HUES64 (cell line): Measurements from ENCODE around the gene NTRK3.

ENCODE experiments used
- H3K27ac ChIP-seq: 2 replicates; pipeline ENCODE4 v1.7.0; 2013; ENCODE audit warnings: low read depth, low read length, inconsistent platforms
- H3K27me3 ChIP-seq: 2 replicates; pipeline ENCODE4 v1.6.1; 2013; ENCODE audit warnings: mild to moderate bottlenecking, low read length; ENCODE audit not compliant: insufficient read depth
- H3K36me3 ChIP-seq: 2 replicates; pipeline ENCODE4 v1.6.1; 2013; ENCODE audit warnings: mild to moderate bottlenecking, low read length; ENCODE audit not compliant: insufficient read depth
- H3K4me1 ChIP-seq: 2 replicates; pipeline ENCODE4 v1.6.1; 2013; ENCODE audit warnings: mild to moderate bottlenecking, low read length, moderate library complexity; ENCODE audit not compliant: insufficient read depth
- H3K4me3 ChIP-seq: 2 replicates; pipeline ENCODE4 v1.5.1; 2013; ENCODE audit warnings: mild to moderate bottlenecking, low read length, moderate library complexity
- H3K9ac ChIP-seq: 2 replicates; pipeline ENCODE4 v1.6.1; 2013; ENCODE audit warnings: mild to moderate bottlenecking, low read depth, low read length
- H3K9me3 ChIP-seq: 2 replicates; pipeline ENCODE4 v1.6.1; 2013; ENCODE audit warnings: low read depth, low read length; ENCODE audit not compliant: insufficient read depth
- whole genome bisulfite sequencing: fragments of 150-250, 120-280 bp; methylation state at CpG from one replicate; pipeline ENCODE4 v1.1.7; 2013; ENCODE audit warnings: missing lambda C conversion rate; 5-methylcytosine and 5-hydroxymethylcytosine counted together

The NTRK3 gene

DNA sequence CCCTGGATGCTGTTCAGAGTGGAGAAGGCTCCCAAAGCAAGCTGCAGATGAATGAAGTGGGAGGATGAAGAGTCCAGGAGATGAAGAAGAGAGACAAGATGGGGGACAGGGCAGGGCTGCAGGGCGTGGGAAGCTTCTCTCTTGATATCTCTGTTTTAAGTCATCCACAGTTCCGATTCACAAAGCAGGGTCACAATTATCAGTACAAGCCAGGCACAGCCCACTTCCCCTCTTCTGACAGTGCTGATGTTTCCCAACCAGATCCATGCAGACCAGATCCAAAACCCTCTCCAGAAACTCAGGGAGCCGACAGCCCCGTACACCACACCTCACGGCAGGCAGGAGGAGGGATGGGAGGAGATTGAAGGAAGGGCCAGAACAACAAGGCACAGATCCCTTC is 31.1 kb downstream of the NTRK3 start:
- Histone ChIP-seq H3K27me3 (no peaks in the 10 kb centered on the region), H3K9me3 (no peaks in the 10 kb centered on the region), H3K9ac (no peak overlapping the region), H3K4me1 (no peaks in the 10 kb centered on the region), H3K27ac (no peak overlapping the region), H3K4me3 (no peak overlapping the region), H3K36me3 (no peaks in the 10 kb centered on the region)
- 96% methylated on average over 5 of the region's 5 CpGs for WGBS

GRCh38 chr15:88223084-88223483 is 33.5 kb downstream of the NTRK3 start:
- Histone ChIP-seq H3K4me1 (no peaks in the 10 kb centered on the region), H3K9me3 (no peaks in the 10 kb centered on the region), H3K9ac (no peak overlapping the region), H3K36me3 (no peaks in the 10 kb centered on the region), H3K27me3 (no peaks in the 10 kb centered on the region), H3K4me3 (no peak overlapping the region), H3K27ac (no peak overlapping the region)
- 82% methylated on average over 14 of the region's 14 CpGs for WGBS

DNA sequence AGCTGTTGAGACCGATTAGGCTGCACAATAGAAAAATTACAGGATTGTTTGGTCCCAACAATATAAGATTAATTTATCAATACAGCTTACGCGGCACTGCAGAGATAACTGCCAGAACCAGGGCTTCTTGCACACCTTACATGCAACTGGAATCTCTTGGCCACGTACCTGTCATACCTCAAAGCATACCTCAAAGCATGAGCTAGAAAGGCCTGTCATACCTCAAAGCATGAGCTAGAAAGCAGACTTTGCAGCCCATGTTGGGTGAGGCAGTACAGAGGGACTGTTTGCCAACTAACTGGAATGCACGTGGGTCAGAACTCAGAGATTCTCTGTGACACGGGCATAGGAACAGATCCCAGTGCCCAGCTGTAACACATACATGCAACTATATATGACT is 34.7 kb downstream of the NTRK3 start:
- Histone ChIP-seq H3K9ac (no peak overlapping the region), H3K4me3 (no peak overlapping the region), H3K27me3 (no peaks in the 10 kb centered on the region), H3K27ac (no peak overlapping the region), H3K4me1 (no peaks in the 10 kb centered on the region), H3K9me3 (no peaks in the 10 kb centered on the region), H3K36me3 (no peaks in the 10 kb centered on the region)
- WGBS = 94% methylated on average over 6 of the region's 6 CpGs

DNA sequence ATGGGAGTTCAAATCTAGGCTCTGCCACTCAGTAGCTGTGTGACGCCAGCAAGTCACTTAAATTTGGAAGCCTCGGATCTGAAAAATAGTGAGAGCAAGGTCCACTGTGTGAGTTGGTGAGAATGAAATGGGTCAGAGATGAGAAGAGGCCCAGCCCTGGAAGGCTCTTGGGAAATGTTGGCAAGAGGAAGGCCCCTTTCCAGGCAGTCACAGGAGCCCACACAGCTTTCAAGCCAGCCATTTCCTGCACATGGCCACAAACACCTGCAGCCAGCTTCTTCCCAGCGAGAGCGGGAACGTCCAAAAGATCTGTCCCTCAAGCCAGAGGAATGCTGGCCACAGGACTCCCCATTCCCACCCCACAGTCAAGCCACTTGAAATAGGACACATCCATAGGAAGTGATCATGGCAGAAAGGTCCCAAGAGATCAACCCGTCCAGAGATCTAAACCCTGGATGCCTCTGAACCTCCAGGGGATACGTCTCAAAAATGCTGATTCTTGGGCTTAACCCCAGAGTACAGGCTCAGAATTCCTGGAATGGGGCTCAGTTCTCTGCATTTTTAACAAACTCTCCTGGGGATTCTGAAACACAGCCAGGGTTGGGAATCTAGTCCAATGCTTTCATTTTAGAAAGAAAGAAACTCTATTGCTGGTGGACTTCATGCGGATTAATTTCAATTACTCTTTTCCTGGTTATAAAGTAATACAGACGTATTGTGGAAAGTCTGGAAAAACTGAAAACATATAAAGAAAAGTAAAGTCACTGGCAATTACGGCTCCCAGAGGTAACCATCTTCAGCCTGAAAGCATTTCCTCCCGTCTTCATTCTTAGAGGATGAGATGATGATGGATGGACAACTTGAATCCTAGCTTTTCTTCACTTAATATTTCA is 35.9 kb downstream of the NTRK3 start:
- Histone ChIP-seq H3K4me3 (no peak overlapping the region), H3K9ac (no peak overlapping the region), H3K27ac (no peak overlapping the region), H3K9me3 (no peaks in the 10 kb centered on the region), H3K36me3 (no peaks in the 10 kb centered on the region), H3K27me3 (no peaks in the 10 kb centered on the region), H3K4me1 (no peaks in the 10 kb centered on the region)
- 92% methylated on average over 11 of the region's 11 CpGs for WGBS

DNA sequence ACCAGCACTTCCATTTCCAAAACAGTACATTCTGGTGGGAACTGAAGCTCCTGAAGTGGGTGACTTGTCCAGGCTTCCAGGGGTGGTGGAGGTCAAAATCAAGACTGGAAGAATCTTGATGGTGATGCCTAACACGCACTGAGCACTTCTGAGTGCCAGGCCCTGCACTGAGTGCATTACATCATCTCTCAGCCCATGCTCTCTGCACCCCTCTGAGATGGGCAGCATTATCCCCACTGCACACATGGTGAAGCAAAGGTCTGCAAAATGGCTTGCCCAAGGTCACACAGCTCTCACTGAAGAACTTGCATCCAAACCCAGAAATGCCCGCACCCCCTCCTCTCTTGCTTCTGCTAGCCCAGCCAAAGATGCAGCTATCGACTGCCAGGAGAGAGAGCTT is 36.9 kb downstream of the NTRK3 start:
- H3K27ac ChIP-seq = no peak overlapping the region
- H3K9ac ChIP-seq = no peak overlapping the region
- 63% methylated on average over 3 of the region's 3 CpGs for WGBS
- no peak overlapping the region for H3K4me3 ChIP-seq
- H3K36me3 ChIP-seq = no peaks in the 10 kb centered on the region
- H3K4me1 ChIP-seq = no peaks in the 10 kb centered on the region
- H3K9me3 ChIP-seq = no peaks in the 10 kb centered on the region
- H3K27me3 ChIP-seq = no peaks in the 10 kb centered on the region

- H3K4me3 ChIP-seq = no peak overlapping the region
- no peak overlapping the region for H3K9ac ChIP-seq
- no peaks in the 10 kb centered on the region for H3K9me3 ChIP-seq
- H3K36me3 ChIP-seq = no peaks in the 10 kb centered on the region
- H3K4me1 ChIP-seq = no peaks in the 10 kb centered on the region
- H3K27ac ChIP-seq = no peak overlapping the region
- H3K27me3 ChIP-seq = no peaks in the 10 kb centered on the region
- WGBS = 62% methylated on average over 9 of the region's 9 CpGs
These were observed 37.9 kb downstream of the NTRK3 start for GRCh38 chr15:88218557-88219221.

DNA sequence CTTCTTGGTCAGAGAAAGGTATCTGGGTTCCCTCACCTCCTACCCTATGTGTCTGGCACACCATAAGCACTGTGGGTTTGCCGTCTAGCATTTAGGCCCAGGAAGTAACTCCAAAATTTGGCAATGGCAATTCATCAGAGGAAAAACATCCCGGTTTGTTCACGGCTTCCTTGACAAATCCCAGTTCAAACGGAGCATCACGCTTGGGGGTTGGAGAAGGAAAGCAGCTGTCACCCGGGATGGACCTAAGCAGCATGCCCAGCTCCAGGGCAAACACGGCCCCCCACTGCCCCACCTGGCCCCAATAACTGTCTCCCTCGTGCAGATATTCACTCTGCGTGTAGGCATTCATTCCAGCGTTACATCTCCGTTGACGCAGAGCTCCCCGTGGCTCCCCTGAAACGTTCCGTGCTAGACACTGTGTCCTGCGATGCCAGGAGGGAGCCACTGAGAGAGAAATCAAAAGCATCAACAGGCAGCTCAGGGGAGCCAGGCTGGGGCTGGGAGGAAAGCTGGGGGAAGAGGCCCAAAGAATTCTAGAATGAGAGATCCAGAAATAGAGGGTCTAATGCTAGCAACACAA is 41.4 kb downstream of the NTRK3 start:
- H3K27ac ChIP-seq = no peak overlapping the region
- no peaks in the 10 kb centered on the region for H3K27me3 ChIP-seq
- no peak overlapping the region for H3K9ac ChIP-seq
- 85% methylated on average over 16 of the region's 16 CpGs for WGBS
- no peaks in the 10 kb centered on the region for H3K36me3 ChIP-seq
- H3K4me3 ChIP-seq = no peak overlapping the region
- H3K9me3 ChIP-seq = no peaks in the 10 kb centered on the region
- H3K4me1 ChIP-seq = no peaks in the 10 kb centered on the region

- Histone ChIP-seq H3K27me3 (no peaks in the 10 kb centered on the region), H3K27ac (no peak overlapping the region), H3K9ac (no peak overlapping the region), H3K4me3 (no peak overlapping the region), H3K9me3 (no peaks in the 10 kb centered on the region), H3K36me3 (no peaks in the 10 kb centered on the region), H3K4me1 (0 out of 2 replicates have a peak, but pooled peaks cover 6% of the 10 kb centered on the region)
- WGBS = 90% methylated on average over 5 of the region's 5 CpGs
These were observed 47.4 kb downstream of the NTRK3 start for GRCh38 chr15:88209111-88209510.

- no peaks in the 10 kb centered on the region for H3K36me3 ChIP-seq
- no peaks in the 10 kb centered on the region for H3K9me3 ChIP-seq
- no peaks in the 10 kb centered on the region for H3K27me3 ChIP-seq
- no peak overlapping the region for H3K9ac ChIP-seq
- H3K4me3 ChIP-seq = no peak overlapping the region
- WGBS = 72% methylated on average over 2 of the region's 2 CpGs
- H3K4me1 ChIP-seq = 0 out of 2 replicates have a peak, but pooled peaks cover 6% of the 10 kb centered on the region
- no peak overlapping the region for H3K27ac ChIP-seq
These were observed 48.1 kb downstream of the NTRK3 start for GRCh38 chr15:88208396-88208795.

DNA sequence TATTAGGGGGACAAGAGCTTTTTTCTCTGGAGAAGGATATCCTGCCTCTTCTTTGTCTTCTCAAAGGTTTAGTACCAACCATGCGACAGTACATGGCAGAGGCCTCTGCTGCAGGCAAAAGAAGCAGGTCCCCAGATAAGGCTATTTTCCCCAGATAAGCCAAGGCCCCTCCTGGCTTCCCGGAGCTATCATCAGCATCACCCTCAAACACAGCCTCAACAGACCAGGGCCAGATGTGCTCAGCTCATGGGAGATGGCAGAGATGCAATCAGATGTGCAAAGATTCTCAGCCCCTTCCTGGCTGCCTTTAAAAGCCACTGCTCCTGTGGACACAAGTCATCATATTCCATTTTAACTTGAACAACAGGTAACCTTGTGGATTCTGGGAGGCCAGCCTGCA is 49.0 kb downstream of the NTRK3 start:
- H3K27me3 ChIP-seq = no peaks in the 10 kb centered on the region
- H3K27ac ChIP-seq = no peak overlapping the region
- WGBS = 94% methylated on average over 2 of the region's 2 CpGs
- H3K9me3 ChIP-seq = no peaks in the 10 kb centered on the region
- H3K4me3 ChIP-seq = no peak overlapping the region
- 0 out of 2 replicates have a peak, but pooled peaks cover 6% of the 10 kb centered on the region for H3K4me1 ChIP-seq
- no peaks in the 10 kb centered on the region for H3K36me3 ChIP-seq
- H3K9ac ChIP-seq = no peak overlapping the region

GRCh38 chr15:88204584-88204983 is 52.0 kb downstream of the NTRK3 start:
- H3K9ac ChIP-seq = no peak overlapping the region
- no peak overlapping the region for H3K27ac ChIP-seq
- WGBS = 88% methylated on average over 4 of the region's 4 CpGs
- H3K9me3 ChIP-seq = no peaks in the 10 kb centered on the region
- no peak overlapping the region for H3K4me3 ChIP-seq
- H3K4me1 ChIP-seq = 0 out of 2 replicates have a peak, but pooled peaks cover 6% of the 10 kb centered on the region
- H3K27me3 ChIP-seq = no peaks in the 10 kb centered on the region
- no peaks in the 10 kb centered on the region for H3K36me3 ChIP-seq
